ENCODE results near the gene CXCL14. TPM values are rescaled to one million over a fixed set of nuclear protein-coding genes. Genes with fewer than 3 reads are reported as not detected.

The CXCL14 gene
- total RNA-seq, 1 donor from 2014 or later = 45.3 TPM

DNA sequence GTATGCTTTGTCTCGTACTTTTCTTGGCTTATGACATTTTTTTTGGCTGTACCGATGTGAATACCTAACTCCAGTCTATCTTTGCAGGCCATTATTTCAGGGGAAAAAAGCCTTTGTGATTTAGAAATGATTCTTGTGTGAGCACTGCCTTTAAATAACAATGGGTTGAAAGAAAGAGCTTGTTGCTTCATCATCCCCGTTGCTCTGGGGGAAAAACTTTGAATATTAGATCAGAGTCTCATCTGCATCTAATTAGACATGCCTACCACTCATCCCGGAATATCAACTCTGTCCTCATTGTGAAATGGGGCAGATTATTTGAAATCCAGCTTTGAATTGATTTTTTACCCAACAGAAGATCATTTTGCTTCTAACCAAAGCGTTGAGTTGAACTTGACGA lies 13.5 kb downstream of the CXCL14 start:
- DNase-seq (ENCODE audit: low spot score in 2 of 2) = no peak
- Histone ChIP-seq H3K4me1 (no peaks in the 10 kb centered on the region), H3K27me3 (no peaks in the 10 kb centered on the region), H3K27ac (no peak overlapping the region), H3K4me3 (no peak overlapping the region), H3K9me3 (no peaks in the 10 kb centered on the region), H3K36me3 (no peaks in the 10 kb centered on the region)
- TF ChIP-seq, protein P1, sequence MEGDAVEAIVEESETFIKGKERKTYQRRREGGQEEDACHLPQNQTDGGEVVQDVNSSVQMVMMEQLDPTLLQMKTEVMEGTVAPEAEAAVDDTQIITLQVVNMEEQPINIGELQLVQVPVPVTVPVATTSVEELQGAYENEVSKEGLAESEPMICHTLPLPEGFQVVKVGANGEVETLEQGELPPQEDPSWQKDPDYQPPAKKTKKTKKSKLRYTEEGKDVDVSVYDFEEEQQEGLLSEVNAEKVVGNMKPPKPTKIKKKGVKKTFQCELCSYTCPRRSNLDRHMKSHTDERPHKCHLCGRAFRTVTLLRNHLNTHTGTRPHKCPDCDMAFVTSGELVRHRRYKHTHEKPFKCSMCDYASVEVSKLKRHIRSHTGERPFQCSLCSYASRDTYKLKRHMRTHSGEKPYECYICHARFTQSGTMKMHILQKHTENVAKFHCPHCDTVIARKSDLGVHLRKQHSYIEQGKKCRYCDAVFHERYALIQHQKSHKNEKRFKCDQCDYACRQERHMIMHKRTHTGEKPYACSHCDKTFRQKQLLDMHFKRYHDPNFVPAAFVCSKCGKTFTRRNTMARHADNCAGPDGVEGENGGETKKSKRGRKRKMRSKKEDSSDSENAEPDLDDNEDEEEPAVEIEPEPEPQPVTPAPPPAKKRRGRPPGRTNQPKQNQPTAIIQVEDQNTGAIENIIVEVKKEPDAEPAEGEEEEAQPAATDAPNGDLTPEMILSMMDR (IDR thresholded peaks at IDR 0.05) = no peak
- intact Hi-C loops (cut with DNase I) = no loop called here

GRCh38 chr5:135564331-135564730 lies 14.5 kb downstream of the CXCL14 start:
- TF ChIP-seq, protein P1 (IDR thresholded peaks at IDR 0.05) = no peak
- no peak for DNase-seq (ENCODE audit: low spot score in 2 of 2)
- Histone ChIP-seq H3K27ac (no peak overlapping the region), H3K27me3 (no peaks in the 10 kb centered on the region), H3K4me3 (no peak overlapping the region), H3K36me3 (no peaks in the 10 kb centered on the region), H3K4me1 (no peaks in the 10 kb centered on the region), H3K9me3 (no peaks in the 10 kb centered on the region)
- intact Hi-C loops (cut with DNase I) = no loop called here

DNA sequence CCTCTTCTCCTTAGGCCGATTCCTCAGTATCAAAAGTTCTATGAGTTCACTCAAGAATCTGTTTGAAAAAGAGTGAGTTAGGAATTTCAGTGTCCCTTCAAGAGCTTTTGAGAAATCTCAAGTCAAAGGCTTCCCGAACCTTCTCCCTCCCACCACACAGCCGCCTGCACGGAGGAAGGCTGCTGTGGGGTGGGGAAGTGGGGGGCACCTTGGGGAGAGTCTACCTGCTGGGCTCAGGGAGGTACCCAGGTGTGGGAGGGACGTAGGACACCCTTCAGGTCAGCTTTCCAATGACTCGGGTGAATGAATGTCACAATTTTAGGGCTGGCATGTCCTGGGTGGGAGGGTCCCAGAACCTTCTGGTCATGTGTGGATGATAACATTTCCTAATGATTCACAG lies 17.5 kb downstream of the CXCL14 start:
- TF ChIP-seq, protein P1 (IDR thresholded peaks at IDR 0.05) = no peak
- H3K4me3 ChIP-seq = no peak overlapping the region
- H3K9me3 ChIP-seq = no peaks in the 10 kb centered on the region
- no peak for DNase-seq (ENCODE audit: low spot score in 2 of 2)
- no peaks in the 10 kb centered on the region for H3K4me1 ChIP-seq
- H3K27me3 ChIP-seq = no peaks in the 10 kb centered on the region
- no peaks in the 10 kb centered on the region for H3K36me3 ChIP-seq
- no peak overlapping the region for H3K27ac ChIP-seq
- intact Hi-C loops (cut with DNase I) = no loop called here

DNA sequence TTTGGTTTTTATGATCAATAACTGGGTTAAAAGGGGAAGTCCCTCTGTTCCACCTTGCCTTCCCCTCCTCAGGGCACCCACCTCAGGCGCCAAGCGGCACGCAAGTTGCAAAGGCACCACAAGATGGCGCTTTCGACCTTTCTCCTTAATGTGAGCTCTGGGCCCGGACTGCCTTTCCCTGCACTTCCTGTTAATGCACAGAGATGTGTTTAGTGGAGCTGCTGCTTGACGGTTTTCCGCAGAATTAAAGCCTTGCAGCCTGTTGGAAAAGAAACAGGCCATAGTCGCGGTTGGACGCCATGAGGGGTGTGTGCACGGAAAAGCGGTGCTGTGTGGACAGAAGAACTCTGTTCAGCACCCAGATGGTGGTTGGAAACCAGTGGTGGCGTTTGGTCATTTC lies 17.9 kb downstream of the CXCL14 start:
- peak in 1 of 2 donors; percentile 76 for DNase-seq (ENCODE audit: low spot score in 2 of 2)
- no peaks in the 10 kb centered on the region for H3K4me1 ChIP-seq
- H3K27ac ChIP-seq = no peak overlapping the region
- intact Hi-C loops (cut with DNase I) = no loop called here
- H3K36me3 ChIP-seq = no peaks in the 10 kb centered on the region
- no peak overlapping the region for H3K4me3 ChIP-seq
- no peaks in the 10 kb centered on the region for H3K9me3 ChIP-seq
- no peaks in the 10 kb centered on the region for H3K27me3 ChIP-seq
- TF ChIP-seq, protein P1 (IDR thresholded peaks at IDR 0.05) = peak; percentile 37 to 64 (median 38)

DNA sequence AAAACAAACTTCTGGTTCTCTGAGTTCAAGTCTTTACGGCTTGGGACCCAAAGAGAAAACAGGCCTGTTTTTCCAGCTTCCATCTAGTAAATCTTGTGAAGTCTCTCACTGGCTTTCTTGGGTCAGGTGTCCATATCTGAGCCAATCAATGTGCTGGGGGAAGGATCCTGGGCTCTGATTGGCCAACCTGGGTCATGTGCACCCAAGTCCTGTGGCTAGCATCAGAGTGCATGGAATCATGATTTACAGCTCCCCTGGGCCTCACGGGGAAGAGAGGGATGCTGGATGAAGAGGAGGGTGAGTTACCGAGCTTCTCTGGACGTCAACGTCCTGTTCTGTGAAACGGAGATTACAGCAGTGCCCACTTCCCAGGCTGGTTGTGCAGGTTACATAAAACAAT lies 19.4 kb downstream of the CXCL14 start:
- H3K4me3 ChIP-seq = no peak overlapping the region
- DNase-seq (ENCODE audit: low spot score in 2 of 2) = no peak
- H3K27ac ChIP-seq = no peak overlapping the region
- TF ChIP-seq, protein P1 (IDR thresholded peaks at IDR 0.05) = no peak
- H3K9me3 ChIP-seq = no peaks in the 10 kb centered on the region
- no peaks in the 10 kb centered on the region for H3K36me3 ChIP-seq
- H3K4me1 ChIP-seq = no peaks in the 10 kb centered on the region
- peaks cover 4% of the 10 kb centered on the region for H3K27me3 ChIP-seq
- intact Hi-C loops (cut with DNase I) = no loop called here
